Rectal smooth muscle tissue (tissue), 1 donor: ENCODE measurements around the gene ELF5.

Experiments
- H3K27ac ChIP-seq: one replicate; pipeline ENCODE4 v1.7.0; 2013; ENCODE audit warnings: low read depth, low read length, inconsistent platforms
- H3K27me3 ChIP-seq: one replicate; pipeline ENCODE4 v1.7.0; 2013; ENCODE audit warnings: low read length; ENCODE audit not compliant: control insufficient read depth, insufficient read depth
- H3K36me3 ChIP-seq: one replicate; pipeline ENCODE4 v1.7.0; 2013; ENCODE audit warnings: low read length; ENCODE audit not compliant: control insufficient read depth, insufficient read depth
- H3K4me1 ChIP-seq: one replicate; pipeline ENCODE4 v1.7.0; 2013; ENCODE audit warnings: low read length; ENCODE audit not compliant: control insufficient read depth, insufficient read depth
- H3K4me3 ChIP-seq: one replicate; pipeline ENCODE4 v1.7.0; 2013; ENCODE audit warnings: low read length
- H3K9ac ChIP-seq: one replicate; pipeline ENCODE4 v1.7.0; 2013; ENCODE audit warnings: low read length

ELF5 gene

GRCh38 chr11:34513682-34514449, at the start of gene ELF5:
Gene ELF5, minus strand, starts transcription at chr11:34513794. Its CDS starts 8,045 bp downstream, at chr11:34505749.
- no peaks in the 10 kb centered on the region for H3K4me1 ChIP-seq
- no peaks in the 10 kb centered on the region for H3K36me3 ChIP-seq
- H3K27ac ChIP-seq, result no peak within 1 kb of the TSS
- H3K9ac ChIP-seq, result no peak within 1 kb of the TSS
- no peak within 1 kb of the TSS for H3K4me3 ChIP-seq
- no peaks in the 10 kb centered on the region for H3K27me3 ChIP-seq

DNA sequence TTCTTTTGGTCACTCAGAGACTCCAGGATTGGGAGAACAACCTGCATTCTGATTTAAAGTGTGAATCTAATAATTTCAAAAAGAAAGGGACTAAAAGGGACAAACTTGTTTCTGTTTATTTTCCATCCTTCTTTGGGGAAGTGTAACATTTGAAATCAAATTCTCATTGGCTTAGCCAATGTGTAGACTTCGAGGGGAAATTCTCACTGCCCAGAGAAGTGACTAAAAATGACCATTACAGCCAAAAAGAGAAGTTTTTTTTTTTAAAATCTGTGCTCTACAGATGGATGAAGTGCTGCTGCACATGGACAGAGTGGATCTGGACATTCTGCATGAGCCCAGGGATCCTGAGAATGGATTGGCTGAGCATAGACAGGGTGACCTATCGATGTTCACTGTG, 49.4 kb upstream of the ELF5 start:
- H3K4me3 ChIP-seq, result no peak overlapping the region
- no peaks in the 10 kb centered on the region for H3K4me1 ChIP-seq
- no peaks in the 10 kb centered on the region for H3K36me3 ChIP-seq

GRCh38 chr11:34560511-34560910, 46.9 kb upstream of the ELF5 start:
- no peaks in the 10 kb centered on the region for H3K4me1 ChIP-seq
- no peaks in the 10 kb centered on the region for H3K36me3 ChIP-seq
- no peak overlapping the region for H3K4me3 ChIP-seq
- no peak overlapping the region for H3K9ac ChIP-seq
- no peak overlapping the region for H3K27ac ChIP-seq
- H3K27me3 ChIP-seq, result no peaks in the 10 kb centered on the region

More for the DNA sequence above, 49.4 kb upstream of the ELF5 start:
- Histone ChIP-seq H3K27ac (no peak overlapping the region), H3K9ac (no peak overlapping the region), H3K27me3 (no peaks in the 10 kb centered on the region)

GRCh38 chr11:34558673-34559072, 45.1 kb upstream of the ELF5 start:
- Histone ChIP-seq H3K4me3 (no peak overlapping the region), H3K4me1 (no peaks in the 10 kb centered on the region), H3K36me3 (no peaks in the 10 kb centered on the region), H3K9ac (no peak overlapping the region), H3K27me3 (no peaks in the 10 kb centered on the region), H3K27ac (no peak overlapping the region)

DNA sequence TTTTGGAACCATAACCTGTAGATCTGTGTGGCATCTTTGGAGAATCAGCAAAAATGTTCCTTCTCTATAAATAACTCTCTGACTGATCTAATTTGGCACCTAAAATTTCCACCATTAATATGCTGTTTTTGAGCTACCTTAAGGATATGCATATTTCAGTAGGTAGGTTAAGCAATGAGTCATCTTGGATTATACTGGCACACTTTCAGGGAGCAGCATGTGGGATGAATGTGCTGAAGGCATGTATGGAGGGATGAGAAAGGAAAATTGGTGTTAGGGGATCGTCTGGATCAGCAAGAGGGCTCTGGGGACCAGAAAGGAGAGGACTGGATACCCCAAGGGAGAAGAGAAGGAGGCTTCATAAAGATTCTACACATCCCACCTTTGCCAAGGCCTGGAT, 44.6 kb upstream of the ELF5 start:
- Histone ChIP-seq H3K36me3 (no peaks in the 10 kb centered on the region), H3K4me1 (no peaks in the 10 kb centered on the region), H3K27ac (no peak overlapping the region), H3K27me3 (no peaks in the 10 kb centered on the region), H3K9ac (no peak overlapping the region), H3K4me3 (no peak overlapping the region)

DNA sequence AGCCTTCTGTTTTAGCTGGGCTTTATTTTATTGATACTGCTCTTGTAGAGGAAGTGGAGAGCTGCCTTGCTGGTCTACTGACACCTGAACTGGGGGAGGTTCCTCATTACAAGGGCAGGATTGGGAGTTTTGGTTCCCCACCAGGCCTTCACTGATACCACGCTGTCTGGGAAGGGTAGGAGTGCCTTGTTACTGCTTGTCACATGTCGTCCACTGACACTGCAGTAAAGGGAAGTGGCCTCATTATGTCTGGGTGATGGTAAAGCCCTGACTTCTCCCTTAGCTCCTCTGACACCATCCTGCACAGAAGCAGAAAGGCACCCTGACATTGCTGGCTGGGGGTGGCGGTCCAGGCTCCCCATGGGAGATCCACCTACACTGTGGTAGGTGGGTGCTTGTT, 38.7 kb upstream of the ELF5 start:
- no peaks in the 10 kb centered on the region for H3K36me3 ChIP-seq
- no peak overlapping the region for H3K27ac ChIP-seq
- no peak overlapping the region for H3K4me3 ChIP-seq
- no peaks in the 10 kb centered on the region for H3K4me1 ChIP-seq
- no peaks in the 10 kb centered on the region for H3K27me3 ChIP-seq
- no peak overlapping the region for H3K9ac ChIP-seq

DNA sequence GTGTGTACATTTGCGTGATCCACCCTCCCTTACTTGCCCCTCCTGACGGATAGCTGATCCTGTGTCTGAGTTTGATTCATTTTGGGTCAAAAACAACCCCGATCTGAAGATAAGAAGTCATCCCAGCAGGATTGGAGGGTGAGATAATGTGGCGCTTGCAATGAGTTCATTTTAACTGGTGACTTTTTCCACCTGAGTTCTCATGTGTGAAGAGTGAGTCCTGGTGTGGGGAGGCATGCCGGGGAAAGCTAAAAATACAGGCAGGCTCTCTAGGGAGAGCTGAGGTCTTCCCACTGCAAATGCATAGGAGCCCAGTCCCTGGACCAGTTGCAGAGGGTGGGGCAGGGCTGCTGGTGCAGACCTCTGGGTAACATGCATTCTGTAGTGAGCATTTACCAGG, 35.7 kb upstream of the ELF5 start:
- H3K36me3 ChIP-seq, result no peaks in the 10 kb centered on the region
- H3K27ac ChIP-seq, result no peak overlapping the region
- no peaks in the 10 kb centered on the region for H3K4me1 ChIP-seq
- no peak overlapping the region for H3K9ac ChIP-seq
- H3K4me3 ChIP-seq, result no peak overlapping the region
- no peaks in the 10 kb centered on the region for H3K27me3 ChIP-seq

DNA sequence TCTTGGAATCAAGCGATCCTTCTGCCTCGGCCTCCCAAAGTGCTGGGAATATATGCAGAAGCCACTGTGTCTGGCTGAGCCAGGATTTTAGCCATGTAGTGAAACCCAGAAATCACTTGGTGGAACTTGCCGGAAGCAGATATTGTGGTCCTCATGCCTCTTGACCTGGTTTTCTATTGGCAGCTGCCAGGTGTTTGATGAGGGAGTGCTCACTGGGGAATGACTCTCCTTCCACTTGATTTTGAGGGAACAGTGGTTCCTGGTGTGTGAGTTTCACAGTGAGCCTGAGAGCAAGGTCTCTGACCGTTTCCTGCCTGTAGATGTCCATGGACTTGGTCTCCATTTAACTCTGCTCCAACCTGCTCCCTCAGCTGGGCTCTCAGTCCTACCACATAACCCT, 34.7 kb upstream of the ELF5 start:
- H3K27ac ChIP-seq, result no peak overlapping the region
- no peak overlapping the region for H3K9ac ChIP-seq
- no peaks in the 10 kb centered on the region for H3K27me3 ChIP-seq
- no peaks in the 10 kb centered on the region for H3K36me3 ChIP-seq
- no peaks in the 10 kb centered on the region for H3K4me1 ChIP-seq
- no peak overlapping the region for H3K4me3 ChIP-seq

DNA sequence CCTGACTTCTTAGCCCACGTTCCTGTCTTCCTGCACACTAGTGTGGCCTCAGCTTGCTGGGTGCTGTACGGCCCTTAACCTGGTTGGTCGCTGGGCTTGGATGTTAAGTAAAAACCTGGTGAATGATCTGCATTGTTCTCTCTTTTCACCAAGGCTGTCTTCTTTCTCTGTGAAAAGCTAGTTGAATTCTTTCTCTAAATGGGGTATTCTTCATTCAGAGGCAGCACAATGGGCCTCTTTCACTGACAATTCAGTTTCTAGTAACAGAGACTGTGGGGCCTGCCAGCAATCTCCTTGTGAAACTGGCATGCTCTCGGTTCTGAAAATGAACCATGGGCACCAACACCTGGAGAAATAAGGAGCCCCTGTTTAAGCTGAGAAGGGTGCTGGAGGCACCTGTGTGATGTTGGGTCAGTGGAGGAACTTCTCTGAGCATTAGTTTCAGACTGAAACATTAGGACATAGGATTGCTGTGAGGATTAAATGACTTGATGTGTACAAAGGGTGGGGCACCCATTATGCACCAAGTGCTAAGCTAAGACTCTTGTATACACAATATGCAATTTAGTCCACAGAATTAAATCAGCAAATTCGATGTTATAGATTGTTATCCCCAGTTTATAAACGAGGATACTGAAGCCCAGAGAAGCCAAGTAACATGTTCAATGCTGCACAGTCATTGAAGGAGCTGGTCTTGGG, 33.1 kb upstream of the ELF5 start:
- Histone ChIP-seq H3K9ac (no peak overlapping the region), H3K27me3 (peaks cover 2% of the 10 kb centered on the region), H3K4me3 (no peak overlapping the region), H3K4me1 (no peaks in the 10 kb centered on the region), H3K27ac (no peak overlapping the region), H3K36me3 (no peaks in the 10 kb centered on the region)

DNA sequence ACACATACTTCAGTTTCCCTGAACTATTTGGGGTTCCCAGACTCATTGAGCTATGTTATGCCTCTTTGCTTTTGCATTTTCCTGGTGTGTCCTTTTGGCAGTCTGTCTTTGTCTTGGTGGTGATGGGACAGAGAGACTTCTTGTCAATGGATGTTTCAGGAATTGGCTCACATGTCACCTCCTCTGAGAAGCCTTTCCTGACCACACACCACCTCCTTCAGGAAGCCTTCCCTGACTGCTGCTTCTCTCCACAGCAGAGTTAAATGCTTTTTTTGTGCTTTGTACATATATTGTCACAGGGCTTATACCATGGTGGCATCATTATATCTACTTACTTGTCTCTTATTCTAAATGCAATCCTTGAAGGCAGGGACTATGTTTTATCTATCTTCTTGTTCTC, 28.5 kb upstream of the ELF5 start:
- Histone ChIP-seq H3K9ac (no peak overlapping the region), H3K27me3 (peaks cover 2% of the 10 kb centered on the region), H3K27ac (no peak overlapping the region), H3K4me3 (no peak overlapping the region), H3K4me1 (no peaks in the 10 kb centered on the region), H3K36me3 (no peaks in the 10 kb centered on the region)

GRCh38 chr11:34540870-34541269, 27.3 kb upstream of the ELF5 start:
- H3K9ac ChIP-seq, result no peak overlapping the region
- H3K27me3 ChIP-seq, result peaks cover 2% of the 10 kb centered on the region
- H3K4me3 ChIP-seq, result no peak overlapping the region
- no peaks in the 10 kb centered on the region for H3K4me1 ChIP-seq
- no peak overlapping the region for H3K27ac ChIP-seq
- H3K36me3 ChIP-seq, result no peaks in the 10 kb centered on the region

- Histone ChIP-seq H3K36me3 (no peaks in the 10 kb centered on the region), H3K9ac (no peak overlapping the region), H3K27ac (no peak overlapping the region), H3K4me1 (no peaks in the 10 kb centered on the region), H3K4me3 (no peak overlapping the region), H3K27me3 (peaks cover 2% of the 10 kb centered on the region)
Observed at GRCh38 chr11:34537636-34538035, 24.0 kb upstream of the ELF5 start.

GRCh38 chr11:34536056-34536455, 22.5 kb upstream of the ELF5 start:
- H3K27me3 ChIP-seq, result no peaks in the 10 kb centered on the region
- no peak overlapping the region for H3K27ac ChIP-seq
- no peak overlapping the region for H3K9ac ChIP-seq
- H3K36me3 ChIP-seq, result no peaks in the 10 kb centered on the region
- H3K4me3 ChIP-seq, result no peak overlapping the region
- no peaks in the 10 kb centered on the region for H3K4me1 ChIP-seq
